RWPE1 (cell line): ENCODE measurements around the gene WDFY1.

Experiments used
- CTCF ChIA-PET: fragments of 350-600 bp; sonication (Branson Sonifier 250); formaldehyde crosslinking; extraction: SDS; loops from one replicate; lab custom pipeline; 2021; lab: Yijun Ruan, JAX
- POLR2A ChIA-PET: fragments of 400-600 bp; formaldehyde crosslinking; extraction: SDS; loops from one replicate; lab custom pipeline; 2020; ENCODE audit warnings: antibody characterized with exemption; ENCODE audit not compliant: low non-redundant PET; lab: Yijun Ruan, JAX
- DNase-seq: peaks from one replicate; pipeline ENCODE4 v3.0.0; 2012; ENCODE audit warnings: low spot score
- H3K27ac ChIP-seq: fragments of 450-650 bp; 2 replicates; pipeline ENCODE4 v1.5.1; 2017
- TF ChIP-seq, protein P1 (sequence below): fragments of 450-650 bp; conservative IDR thresholded peaks from 2 replicates; pipeline ENCODE4 v1.5.1; 2017; ENCODE audit warnings: low read depth, mild to moderate bottlenecking

WDFY1 gene

DNA sequence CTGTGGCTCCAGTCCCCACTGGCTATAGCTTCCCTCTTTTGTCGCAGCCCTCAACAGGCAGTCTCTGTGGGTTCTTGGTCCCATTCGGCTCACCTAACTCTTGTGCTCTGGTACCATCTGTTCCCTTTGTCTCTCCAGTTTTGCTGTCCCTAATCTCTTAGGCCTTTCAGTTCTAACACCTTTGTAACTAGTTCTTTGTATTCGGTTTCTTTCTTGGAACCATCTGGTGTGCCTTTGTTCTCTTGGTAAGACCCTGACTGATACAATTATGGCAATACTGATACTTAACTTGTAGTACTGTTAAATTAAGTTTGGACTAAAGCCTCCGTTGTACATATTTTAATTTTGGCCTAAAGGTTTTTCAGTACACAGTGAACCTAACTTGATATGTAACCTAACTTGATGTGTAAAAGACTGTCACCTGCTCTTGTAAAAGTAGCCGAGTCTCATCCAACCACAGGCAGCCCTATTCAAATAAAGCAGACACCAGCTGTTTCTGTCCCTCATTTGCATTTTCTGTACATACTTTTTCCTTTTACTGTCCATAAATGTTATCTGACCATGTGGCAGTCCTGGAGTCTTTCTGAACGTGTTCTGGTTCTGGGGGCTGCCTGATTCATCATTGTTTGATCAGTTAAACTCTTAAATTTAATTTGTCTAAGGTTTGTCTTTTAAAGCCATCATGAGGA, 7.3 kb upstream of the WDFY1 start:
- H3K27ac ChIP-seq = no peak overlapping the region
- POLR2A ChIA-PET = no interaction called here
- CTCF ChIA-PET = no interaction called here
- DNase-seq = no peak
- TF ChIP-seq, protein P1, sequence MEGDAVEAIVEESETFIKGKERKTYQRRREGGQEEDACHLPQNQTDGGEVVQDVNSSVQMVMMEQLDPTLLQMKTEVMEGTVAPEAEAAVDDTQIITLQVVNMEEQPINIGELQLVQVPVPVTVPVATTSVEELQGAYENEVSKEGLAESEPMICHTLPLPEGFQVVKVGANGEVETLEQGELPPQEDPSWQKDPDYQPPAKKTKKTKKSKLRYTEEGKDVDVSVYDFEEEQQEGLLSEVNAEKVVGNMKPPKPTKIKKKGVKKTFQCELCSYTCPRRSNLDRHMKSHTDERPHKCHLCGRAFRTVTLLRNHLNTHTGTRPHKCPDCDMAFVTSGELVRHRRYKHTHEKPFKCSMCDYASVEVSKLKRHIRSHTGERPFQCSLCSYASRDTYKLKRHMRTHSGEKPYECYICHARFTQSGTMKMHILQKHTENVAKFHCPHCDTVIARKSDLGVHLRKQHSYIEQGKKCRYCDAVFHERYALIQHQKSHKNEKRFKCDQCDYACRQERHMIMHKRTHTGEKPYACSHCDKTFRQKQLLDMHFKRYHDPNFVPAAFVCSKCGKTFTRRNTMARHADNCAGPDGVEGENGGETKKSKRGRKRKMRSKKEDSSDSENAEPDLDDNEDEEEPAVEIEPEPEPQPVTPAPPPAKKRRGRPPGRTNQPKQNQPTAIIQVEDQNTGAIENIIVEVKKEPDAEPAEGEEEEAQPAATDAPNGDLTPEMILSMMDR = no peak

DNA sequence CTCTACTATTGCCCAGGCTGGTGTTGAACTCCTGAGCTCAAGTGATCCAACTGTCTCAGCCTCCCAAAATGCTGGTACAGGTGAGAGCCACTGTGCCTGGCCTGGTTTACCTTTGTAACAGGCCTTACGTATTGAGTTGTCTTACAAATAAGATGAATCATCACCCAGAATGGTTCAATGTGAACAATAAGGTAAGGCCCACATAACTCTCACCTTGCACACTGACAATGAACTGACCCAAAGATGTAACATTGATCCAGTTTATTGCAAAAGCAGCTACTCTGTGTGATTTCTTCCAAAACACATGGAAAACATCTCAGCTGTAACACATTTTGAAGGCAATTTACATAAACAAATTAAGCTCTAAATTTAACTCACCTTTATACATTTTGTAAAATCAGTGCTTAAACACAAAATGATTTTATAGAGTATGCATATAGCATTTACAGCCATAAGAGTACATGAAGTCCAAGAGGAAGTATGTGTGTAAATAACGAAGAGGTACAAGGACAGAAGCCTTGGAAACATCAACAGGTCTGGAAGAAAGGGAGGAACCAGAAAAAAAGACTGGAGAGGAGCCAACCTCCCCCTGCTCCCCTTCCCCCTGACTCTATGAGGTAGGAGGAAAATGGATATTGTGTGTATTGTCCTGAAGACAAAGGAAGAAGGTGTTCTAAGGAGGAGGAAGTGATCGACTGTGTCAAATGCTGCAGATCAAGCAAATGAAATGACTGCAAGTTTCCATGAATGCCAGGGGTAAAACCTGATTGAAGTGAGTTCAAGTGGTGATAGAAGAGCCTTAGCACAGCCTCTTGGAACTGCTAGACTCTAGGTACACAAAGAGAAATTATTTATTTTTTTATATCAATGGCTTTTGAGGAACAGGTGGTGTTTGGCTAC, 5.6 kb upstream of the WDFY1 start:
- H3K27ac ChIP-seq = no peak overlapping the region
- TF ChIP-seq, protein P1 = no peak
- ChIA-PET CTCF (no interaction called here), POLR2A (no interaction called here)
- DNase-seq = no peak

DNA sequence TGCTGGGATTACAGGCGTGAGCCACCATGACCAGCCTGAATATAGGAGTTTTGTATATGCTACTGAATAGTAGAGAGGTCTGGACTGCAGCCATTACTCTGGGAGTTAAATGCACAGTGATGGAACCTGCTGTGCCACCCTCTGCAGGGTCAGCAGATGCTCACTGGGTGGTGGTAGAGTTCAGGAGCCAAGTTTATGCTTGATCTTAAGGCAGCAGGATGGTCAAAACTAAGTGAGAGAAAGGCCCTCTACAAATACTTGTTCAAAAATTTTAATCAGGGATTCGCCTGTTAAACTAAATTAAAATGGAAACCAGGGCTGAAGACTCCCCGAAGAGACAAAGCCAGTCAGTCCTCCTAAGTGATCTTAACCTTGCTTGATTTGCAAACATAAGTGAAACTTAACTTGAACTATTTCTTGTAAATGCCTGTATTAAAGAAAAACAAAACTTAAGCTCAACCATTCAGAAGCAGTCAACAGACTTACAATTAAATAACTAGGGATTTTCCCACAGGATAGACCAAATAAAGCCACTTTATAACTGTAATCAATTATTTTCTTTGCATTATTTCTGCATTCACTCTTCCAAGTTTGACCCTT, 4.2 kb upstream of the WDFY1 start:
- CTCF ChIA-PET = no interaction called here
- no peak overlapping the region for H3K27ac ChIP-seq
- TF ChIP-seq, protein P1 = no peak
- no peak for DNase-seq
- POLR2A ChIA-PET = no interaction called here

DNA sequence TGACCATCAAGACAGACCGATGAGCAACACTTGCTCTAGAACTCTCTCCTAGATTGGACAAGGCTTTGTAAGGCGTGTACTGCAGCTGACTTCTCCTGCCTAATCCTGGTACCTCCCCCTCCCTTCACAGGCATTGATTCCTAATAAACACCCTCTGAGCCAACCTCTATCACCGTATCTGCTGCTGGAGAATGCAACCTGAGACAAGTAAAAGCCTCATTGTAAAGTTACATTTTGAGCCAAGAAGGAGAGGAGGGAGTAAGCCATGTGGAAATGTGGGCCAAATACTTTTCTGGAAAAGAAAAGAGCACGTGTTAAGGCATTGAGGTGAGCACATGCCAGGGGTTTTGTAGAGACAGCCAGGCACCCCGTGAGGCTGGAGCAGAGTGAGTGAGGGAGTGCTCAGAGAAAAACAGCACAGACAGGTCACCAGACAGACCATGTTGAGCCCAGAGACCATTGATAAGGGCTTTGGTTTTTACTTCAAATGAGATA, 2.6 kb upstream of the WDFY1 start:
- CTCF ChIA-PET = interaction anchor here (0.7 kb wide), 1 partner anchor 1054 kb away, joined by 4 read pairs; no protein-coding TSS in a partner anchor
- no peak for DNase-seq
- TF ChIP-seq, protein P1 = no peak
- POLR2A ChIA-PET = no interaction called here
- no peak overlapping the region for H3K27ac ChIP-seq

DNA sequence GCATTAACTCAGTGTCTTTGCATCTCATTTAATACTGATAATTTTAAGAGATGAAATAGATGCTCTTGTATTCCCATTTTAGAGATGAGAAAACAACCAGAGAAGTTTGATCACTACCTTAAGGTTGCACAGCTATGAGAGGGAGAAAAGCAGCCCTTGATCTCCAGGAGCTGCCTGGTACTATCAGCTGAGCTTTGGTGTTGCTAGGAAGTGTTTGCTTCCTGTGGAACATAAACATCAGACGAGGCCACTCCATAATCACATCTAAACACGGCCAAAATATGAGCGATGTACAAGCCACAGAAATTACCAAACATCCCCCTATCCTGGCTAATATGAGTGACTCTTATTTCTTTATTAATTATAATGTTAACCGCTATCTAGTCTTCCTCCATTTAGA, 620 bp upstream of the WDFY1 start:
- CTCF ChIA-PET = interaction anchor here (0.7 kb wide), 1 partner anchor 116 kb away, joined by 3 read pairs; no protein-coding TSS in a partner anchor
- no peak overlapping the region for H3K27ac ChIP-seq
- no peak for DNase-seq
- TF ChIP-seq, protein P1 = no peak
- POLR2A ChIA-PET = no interaction called here

DNA sequence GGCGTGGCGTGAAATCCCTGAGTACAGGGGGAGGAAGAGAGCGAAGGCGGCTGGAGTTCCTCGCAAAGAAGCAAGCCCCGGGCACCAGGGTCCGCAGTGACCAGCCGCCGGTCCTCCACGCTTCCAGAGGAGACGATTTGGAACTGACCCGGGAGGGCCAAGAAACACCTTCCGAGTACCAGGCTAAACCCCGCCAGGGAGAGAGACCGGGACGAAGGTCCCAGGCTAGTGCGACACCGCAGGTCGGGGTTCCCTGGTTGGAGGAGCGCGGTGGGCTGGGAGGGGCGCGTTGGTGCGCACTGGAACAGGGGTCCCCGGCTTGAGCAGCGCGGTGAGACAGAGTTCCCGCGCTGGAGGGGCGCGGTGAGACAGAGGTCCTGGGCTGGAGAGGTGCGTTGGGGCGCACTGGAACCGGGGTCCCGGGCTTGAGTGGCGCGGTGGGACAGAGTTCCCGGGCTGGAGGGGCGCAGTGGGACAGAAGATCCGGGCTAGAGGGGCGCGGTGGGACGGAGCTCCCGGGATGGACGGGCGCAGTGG, 901 bp downstream of the WDFY1 start:
- POLR2A ChIA-PET = no interaction called here
- peak; percentile 41 for DNase-seq

More for the DNA sequence above, 901 bp downstream of the WDFY1 start:
- peak overlapping the region; percentile 86 for H3K27ac ChIP-seq
- CTCF ChIA-PET = interaction anchor here (0.6 to 0.7 kb wide), 2 partner anchors 30 to 387 kb away, joined by 3 read pairs; no protein-coding TSS in a partner anchor
- TF ChIP-seq, protein P1 = no peak
